Measurements from ENCODE around the gene PTPRS.
"Not testable (repeated sequence)": the region's sequence is repeated elsewhere in the genome, so short reads cannot be mapped to it uniquely, and the experiment has no call there.

PTPRS gene

GRCh38 chr19:5331790-5332189, 8.8 kb downstream of the PTPRS start:
- no peak for DNase-seq

GRCh38 chr19:5330307-5330720, 10.3 kb downstream of the PTPRS start:
- no peak for DNase-seq

- DNase-seq = no peak
Observed at GRCh38 chr19:5329141-5329540, 11.5 kb downstream of the PTPRS start.

- DNase-seq = not testable (repeated sequence)
Observed at GRCh38 chr19:5328407-5328806, 12.2 kb downstream of the PTPRS start.

- DNase-seq = no peak
Observed at GRCh38 chr19:5326986-5327623, 13.5 kb downstream of the PTPRS start.

GRCh38 chr19:5326545-5326944, 14.1 kb downstream of the PTPRS start:
- no peak for DNase-seq

- DNase-seq = no peak
Observed at GRCh38 chr19:5324947-5325346, 15.7 kb downstream of the PTPRS start.

GRCh38 chr19:5323475-5323811, 17.2 kb downstream of the PTPRS start:
- no peak for DNase-seq

GRCh38 chr19:5321851-5322681, 18.5 kb downstream of the PTPRS start:
- no peak for DNase-seq

GRCh38 chr19:5321066-5321642, 19.5 kb downstream of the PTPRS start:
- DNase-seq = no peak

GRCh38 chr19:5319516-5319915, 21.1 kb downstream of the PTPRS start:
- DNase-seq = no peak

GRCh38 chr19:5318306-5318705, 22.3 kb downstream of the PTPRS start:
- no peak for DNase-seq

GRCh38 chr19:5317321-5317720, 23.3 kb downstream of the PTPRS start:
- no peak for DNase-seq

GRCh38 chr19:5316138-5316537, 24.5 kb downstream of the PTPRS start:
- no peak for DNase-seq

- DNase-seq = no peak
Observed at GRCh38 chr19:5314907-5315298, 25.7 kb downstream of the PTPRS start.

GRCh38 chr19:5314012-5314906, 26.4 kb downstream of the PTPRS start:
- DNase-seq = no peak

- no peak for DNase-seq
Observed at GRCh38 chr19:5313307-5313706, 27.3 kb downstream of the PTPRS start.

GRCh38 chr19:5312058-5312457, 28.6 kb downstream of the PTPRS start:
- DNase-seq = no peak

GRCh38 chr19:5309438-5310204, 31.0 kb downstream of the PTPRS start:
- DNase-seq = no peak

- peak; percentile 85 for DNase-seq
Observed at GRCh38 chr19:5308451-5309437, 31.9 kb downstream of the PTPRS start.

GRCh38 chr19:5307655-5308054, 33.0 kb downstream of the PTPRS start:
- no peak for DNase-seq
